Pulmonary artery endothelial cell (primary cell): ENCODE data around the gene ARHGAP10. TPM values are rescaled to one million over a fixed set of nuclear protein-coding genes. Genes with fewer than 3 reads are reported as not detected.

Experiments
- DNase-seq: peaks from one replicate; pipeline ENCODE4 v3.0.0-alpha.2; 2011; ENCODE audit warnings: low read depth, low spot score
- total RNA-seq: library from RNA; depleted of rRNA; stranded (reverse); fragments of >200 nt; gene quantifications from 2 replicates; pipeline ENCODE4 v1.2.3, GENCODE V29; 2014

The ARHGAP10 gene
- 18.5 and 28.8 TPM in 2 replicates for total RNA-seq

GRCh38 chr4:147731580-147732517, at the start of gene ARHGAP10:
Gene ARHGAP10, plus strand, starts transcription at chr4:147732088. Its CDS starts 214 bp downstream, at chr4:147732302.
- no peak for DNase-seq

GRCh38 chr4:147682755-147683154, 49.1 kb upstream of the ARHGAP10 start:
- no peak for DNase-seq

- no peak for DNase-seq
Observed at GRCh38 chr4:147683188-147683591, 48.7 kb upstream of the ARHGAP10 start.

- DNase-seq = peak; percentile 64
Observed at GRCh38 chr4:147683717-147684700, 47.9 kb upstream of the ARHGAP10 start, which contains the start of gene PRMT9. Gene PRMT9, minus strand, starts transcription at chr4:147684163. Its CDS starts 176 bp downstream, at chr4:147683987.

- no peak for DNase-seq
Observed at GRCh38 chr4:147689067-147689466, 42.8 kb upstream of the ARHGAP10 start.

GRCh38 chr4:147691820-147692219, 40.1 kb upstream of the ARHGAP10 start:
- no peak for DNase-seq

GRCh38 chr4:147693218-147693617, 38.7 kb upstream of the ARHGAP10 start:
- DNase-seq = no peak

- no peak for DNase-seq
Observed at GRCh38 chr4:147696866-147697265, 35.0 kb upstream of the ARHGAP10 start.

- DNase-seq = no peak
Observed at GRCh38 chr4:147704846-147705245, 27.0 kb upstream of the ARHGAP10 start.

GRCh38 chr4:147707892-147708672, 23.8 kb upstream of the ARHGAP10 start:
- no peak for DNase-seq

- no peak for DNase-seq
Observed at GRCh38 chr4:147709999-147710398, 21.9 kb upstream of the ARHGAP10 start.

- peak; percentile 68 for DNase-seq
Observed at GRCh38 chr4:147714575-147715401, 17.1 kb upstream of the ARHGAP10 start.

- no peak for DNase-seq
Observed at GRCh38 chr4:147717878-147718277, 14.0 kb upstream of the ARHGAP10 start.

- no peak for DNase-seq
Observed at GRCh38 chr4:147723326-147723725, 8.6 kb upstream of the ARHGAP10 start.

GRCh38 chr4:147724468-147725201, 7.3 kb upstream of the ARHGAP10 start:
- no peak for DNase-seq

- DNase-seq = no peak
Observed at GRCh38 chr4:147725673-147726072, 6.2 kb upstream of the ARHGAP10 start.

GRCh38 chr4:147727476-147728028, 4.3 kb upstream of the ARHGAP10 start:
- DNase-seq = no peak

- no peak for DNase-seq
Observed at GRCh38 chr4:147730333-147730732, 1.6 kb upstream of the ARHGAP10 start.
